Spinal cord (tissue), 10 donors: Measurements from ENCODE around the gene TEKT3. TPM values are rescaled to one million over a fixed set of nuclear protein-coding genes. Genes with fewer than 3 reads are reported as not detected.

Experiments used
- DNase-seq, 6 donors: peaks; one replicate each; pipeline versions ENCODE4 v3.0.0 to v3.0.0-alpha.2; 2013 to 2015; ENCODE audit warnings: low spot score in 6 of 6, low read depth in 4 of 6
- H3K27ac ChIP-seq: one replicate; pipeline ENCODE4 v1.5.1; 2013; ENCODE audit warnings: low read depth, low read length, control low read depth
- H3K27me3 ChIP-seq: one replicate; pipeline ENCODE4 v1.6.1; 2013; ENCODE audit warnings: low read length; ENCODE audit not compliant: control insufficient read depth, insufficient read depth
- H3K36me3 ChIP-seq: one replicate; pipeline ENCODE4 v1.6.1; 2013; ENCODE audit warnings: low read length; ENCODE audit not compliant: control insufficient read depth, insufficient read depth
- H3K4me1 ChIP-seq: one replicate; pipeline ENCODE4 v1.6.1; 2013; ENCODE audit warnings: low read length; ENCODE audit not compliant: control insufficient read depth, insufficient read depth
- H3K4me3 ChIP-seq: one replicate; pipeline ENCODE4 v1.5.1; 2013; ENCODE audit warnings: low read depth, low read length, control low read depth
- H3K9me3 ChIP-seq: one replicate; pipeline ENCODE4 v1.6.1; 2013; ENCODE audit warnings: low read length; ENCODE audit not compliant: control insufficient read depth, insufficient read depth
- WGBS: methylation state at CpG from one replicate; pipeline ENCODE4 v1.1.5; 2013; ENCODE audit warnings: missing lambda C conversion rate; ENCODE audit not compliant: insufficient coverage; 5-methylcytosine and 5-hydroxymethylcytosine counted together
- polyA plus RNA-seq, 2 donors: library from polyadenylated mRNA; unstranded; fragments of 120-200 nt; gene quantifications; one replicate each; pipeline ENCODE4 v1.2.1, GENCODE V29; 2013; ENCODE audit not compliant: insufficient read length in 2 of 2
- total RNA-seq, 2 donors: library from RNA; depleted of rRNA in 1 of 2; stranded (reverse); fragments of 120-200 nt in 1 of 2; fragments of >200 nt in 1 of 2; gene quantifications; one replicate each; pipeline versions ENCODE4 v1.2.3 to v1.2.4, GENCODE V29; 2013 to 2014
- donor health status: healthy.

The TEKT3 gene
- total and polyA plus RNA-seq, 4 donors = 1.1 to 9.3 (median 2.6) TPM

GRCh38 chr17:15308758-15309157 lies 32.6 kb downstream of the TEKT3 start:
- no peak overlapping the region for H3K27ac ChIP-seq
- H3K27me3 ChIP-seq = no peaks in the 10 kb centered on the region
- H3K4me3 ChIP-seq = no peak overlapping the region
- DNase-seq = no peak
- no peaks in the 10 kb centered on the region for H3K9me3 ChIP-seq
- no peaks in the 10 kb centered on the region for H3K36me3 ChIP-seq
- H3K4me1 ChIP-seq = no peaks in the 10 kb centered on the region
- WGBS = 92% methylated on average over 4 of the region's 7 CpGs

DNA sequence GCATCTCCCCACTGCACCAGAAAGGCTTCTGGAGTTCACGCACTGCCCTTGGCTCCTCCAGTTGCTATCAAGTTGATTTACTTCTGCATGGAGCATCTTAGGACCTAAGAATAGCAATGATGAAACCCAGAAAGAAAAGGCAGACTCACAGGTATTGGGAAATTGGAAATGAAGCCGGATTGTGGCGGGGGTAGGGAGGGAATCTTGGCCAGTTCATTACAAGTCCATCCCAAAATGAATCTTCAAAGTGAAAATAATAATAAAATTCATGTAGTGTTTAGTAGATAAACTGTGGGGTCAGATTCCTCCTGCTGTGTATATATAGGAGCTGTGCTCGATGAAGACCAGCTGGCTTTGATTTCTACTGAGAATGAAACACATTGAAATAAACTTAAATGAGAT lies 33.7 kb downstream of the TEKT3 start:
- Histone ChIP-seq H3K9me3 (no peaks in the 10 kb centered on the region), H3K27me3 (no peaks in the 10 kb centered on the region), H3K27ac (no peak overlapping the region), H3K4me3 (no peak overlapping the region), H3K4me1 (no peaks in the 10 kb centered on the region), H3K36me3 (no peaks in the 10 kb centered on the region)
- DNase-seq = no peak
- 100% methylated on average over 1 of the region's 4 CpGs for WGBS

- Histone ChIP-seq H3K4me1 (no peaks in the 10 kb centered on the region), H3K4me3 (no peak overlapping the region), H3K36me3 (no peaks in the 10 kb centered on the region), H3K27ac (no peak overlapping the region), H3K27me3 (no peaks in the 10 kb centered on the region), H3K9me3 (no peaks in the 10 kb centered on the region)
- DNase-seq = no peak
- 85% methylated on average over 12 of the region's 14 CpGs for WGBS
These were observed 37.5 kb downstream of the TEKT3 start for GRCh38 chr17:15303851-15304250.

- Histone ChIP-seq H3K27me3 (no peaks in the 10 kb centered on the region), H3K27ac (no peak overlapping the region), H3K4me3 (no peak overlapping the region), H3K4me1 (no peaks in the 10 kb centered on the region), H3K9me3 (no peaks in the 10 kb centered on the region), H3K36me3 (no peaks in the 10 kb centered on the region)
- no peak for DNase-seq
- 15% methylated on average over 1 of the region's 3 CpGs for WGBS
These were observed 38.1 kb downstream of the TEKT3 start for GRCh38 chr17:15303268-15303667.

- DNase-seq = no peak
- H3K27me3 ChIP-seq = no peaks in the 10 kb centered on the region
- no CpG with 5 or more reads among the region's 6 CpGs for WGBS
- no peaks in the 10 kb centered on the region for H3K4me1 ChIP-seq
- no peaks in the 10 kb centered on the region for H3K36me3 ChIP-seq
- no peak overlapping the region for H3K27ac ChIP-seq
- no peak overlapping the region for H3K4me3 ChIP-seq
- no peaks in the 10 kb centered on the region for H3K9me3 ChIP-seq
These were observed 39.6 kb downstream of the TEKT3 start for GRCh38 chr17:15301845-15302244.

DNA sequence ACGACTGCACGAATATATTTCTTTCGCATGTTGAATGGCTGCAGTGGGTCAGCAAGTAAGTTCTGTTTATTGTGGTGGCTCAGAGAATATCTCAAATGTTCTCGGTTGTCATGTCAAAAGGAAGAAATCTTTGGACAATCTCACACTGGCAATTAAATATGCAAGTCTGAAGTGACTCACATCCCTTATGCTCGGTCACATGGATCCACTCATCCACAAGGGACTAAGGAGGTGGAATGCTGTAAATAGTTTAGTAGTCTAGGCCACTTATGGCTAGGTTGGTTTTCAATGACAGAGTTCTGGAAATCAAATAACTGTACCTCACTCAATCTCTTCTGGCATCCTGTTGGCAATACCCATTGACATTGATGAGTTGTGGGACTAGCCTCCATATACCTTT lies 43.2 kb downstream of the TEKT3 start:
- no CpG with 5 or more reads among the region's 5 CpGs for WGBS
- no peaks in the 10 kb centered on the region for H3K9me3 ChIP-seq
- no peak for DNase-seq

GRCh38 chr17:15293558-15293957 lies 47.8 kb downstream of the TEKT3 start:
- Histone ChIP-seq H3K4me1 (no peaks in the 10 kb centered on the region), H3K4me3 (no peak overlapping the region), H3K27ac (no peak overlapping the region), H3K36me3 (no peaks in the 10 kb centered on the region), H3K9me3 (no peaks in the 10 kb centered on the region), H3K27me3 (no peaks in the 10 kb centered on the region)
- no CpG with 5 or more reads among the region's 3 CpGs for WGBS
- no peak for DNase-seq

More for the DNA sequence above, 43.2 kb downstream of the TEKT3 start:
- Histone ChIP-seq H3K27ac (no peak overlapping the region), H3K27me3 (no peaks in the 10 kb centered on the region), H3K4me1 (no peaks in the 10 kb centered on the region), H3K4me3 (no peak overlapping the region), H3K36me3 (no peaks in the 10 kb centered on the region)

- 51% methylated on average over 6 of the region's 8 CpGs for WGBS
- no peaks in the 10 kb centered on the region for H3K27me3 ChIP-seq
- no peak overlapping the region for H3K4me3 ChIP-seq
- no peaks in the 10 kb centered on the region for H3K4me1 ChIP-seq
- no peaks in the 10 kb centered on the region for H3K36me3 ChIP-seq
- DNase-seq = no peak
- H3K27ac ChIP-seq = no peak overlapping the region
- H3K9me3 ChIP-seq = no peaks in the 10 kb centered on the region
These were observed 49.6 kb downstream of the TEKT3 start for GRCh38 chr17:15291674-15292361.

GRCh38 chr17:15290605-15291004 lies 50.8 kb downstream of the TEKT3 start:
- H3K27me3 ChIP-seq = no peaks in the 10 kb centered on the region
- DNase-seq = no peak
- 94% methylated on average over 5 of the region's 6 CpGs for WGBS
- no peak overlapping the region for H3K27ac ChIP-seq
- H3K4me1 ChIP-seq = no peaks in the 10 kb centered on the region
- no peaks in the 10 kb centered on the region for H3K9me3 ChIP-seq
- H3K36me3 ChIP-seq = no peaks in the 10 kb centered on the region
- no peak overlapping the region for H3K4me3 ChIP-seq
